Loucy (cell line): ENCODE data around the gene SPATA21.

ENCODE experiments used
- H2AFZ ChIP-seq: fragments of 200-600 bp; sonication (generic); 2 replicates; pipeline ENCODE4 v1.6.0; 2016; ENCODE audit warnings: antibody characterized with exemption, mild to moderate bottlenecking, low read length, moderate library complexity
- H3F3A ChIP-seq: fragments of 200-600 bp; 2 replicates; pipeline ENCODE4 v1.6.0; 2016; ENCODE audit warnings: antibody characterized with exemption, low read depth, mild to moderate bottlenecking
- H3K27me3 ChIP-seq: fragments of 200-600 bp; sonication (generic); 2 replicates; pipeline ENCODE4 v1.6.1; 2014; ENCODE audit warnings: low read length, mild to moderate bottlenecking; ENCODE audit not compliant: insufficient read depth, poor library complexity, severe bottlenecking
- H3K36me3 ChIP-seq: fragments of 200-600 bp; sonication (generic); 2 replicates; pipeline ENCODE4 v1.6.1; 2016; ENCODE audit warnings: low read length; ENCODE audit not compliant: insufficient read depth
- H3K4me1 ChIP-seq: fragments of 200-600 bp; sonication (generic); 2 replicates; pipeline ENCODE4 v1.5.1; 2014; ENCODE audit warnings: low read length, mild to moderate bottlenecking; ENCODE audit not compliant: insufficient read depth, poor library complexity, severe bottlenecking
- H3K4me2 ChIP-seq: fragments of 200-600 bp; sonication (generic); 2 replicates; pipeline ENCODE4 v1.6.0; 2014; ENCODE audit warnings: antibody characterized with exemption, low read length, low read depth, mild to moderate bottlenecking; ENCODE audit not compliant: poor library complexity, severe bottlenecking
- H3K4me3 ChIP-seq: fragments of 200-600 bp; sonication (generic); 2 replicates; pipeline ENCODE4 v1.5.1; 2014; ENCODE audit warnings: low read length, mild to moderate bottlenecking, mixed read lengths; ENCODE audit not compliant: poor library complexity, severe bottlenecking
- H3K79me2 ChIP-seq: fragments of 200-600 bp; sonication (generic); 2 replicates; pipeline ENCODE4 v1.6.1; 2014; ENCODE audit warnings: low read length; ENCODE audit not compliant: insufficient read depth
- H3K9ac ChIP-seq: fragments of 200-600 bp; sonication (generic); 2 replicates; pipeline ENCODE4 v1.6.0; 2014; ENCODE audit warnings: mild to moderate bottlenecking, low read depth, low read length, moderate library complexity; ENCODE audit not compliant: poor library complexity, severe bottlenecking
- H3K9me2 ChIP-seq: fragments of 200-600 bp; sonication (generic); replicated peaks from 2 replicates; pipeline ENCODE4 v1.6.1; 2016; ENCODE audit warnings: low read depth, low read length, mixed read lengths
- H3K9me3 ChIP-seq: fragments of 200-600 bp; sonication (generic); 2 replicates; pipeline ENCODE4 v1.6.1; 2014; ENCODE audit warnings: mild to moderate bottlenecking, antibody characterized with exemption, low read length, low read depth; ENCODE audit not compliant: insufficient read depth
- H4K20me1 ChIP-seq: fragments of 200-600 bp; sonication (generic); 2 replicates; pipeline ENCODE4 v1.6.0; 2014; ENCODE audit warnings: antibody characterized with exemption, low read length, mild to moderate bottlenecking; ENCODE audit not compliant: insufficient read depth, poor library complexity, severe bottlenecking
- EZH2phosphoT487 ChIP-seq: fragments of 200-600 bp; IDR thresholded peaks from 2 replicates; pipeline ENCODE4 v1.6.1; 2018; ENCODE audit warnings: antibody characterized with exemption, mild to moderate bottlenecking, moderate library complexity, borderline replicate concordance
- TF ChIP-seq, protein P1 (sequence below): fragments of 200-600 bp; sonication (generic); conservative IDR thresholded peaks from 2 replicates; pipeline ENCODE4 v1.5.1; 2014; ENCODE audit warnings: mild to moderate bottlenecking, antibody characterized with exemption, low read length

The SPATA21 gene

DNA sequence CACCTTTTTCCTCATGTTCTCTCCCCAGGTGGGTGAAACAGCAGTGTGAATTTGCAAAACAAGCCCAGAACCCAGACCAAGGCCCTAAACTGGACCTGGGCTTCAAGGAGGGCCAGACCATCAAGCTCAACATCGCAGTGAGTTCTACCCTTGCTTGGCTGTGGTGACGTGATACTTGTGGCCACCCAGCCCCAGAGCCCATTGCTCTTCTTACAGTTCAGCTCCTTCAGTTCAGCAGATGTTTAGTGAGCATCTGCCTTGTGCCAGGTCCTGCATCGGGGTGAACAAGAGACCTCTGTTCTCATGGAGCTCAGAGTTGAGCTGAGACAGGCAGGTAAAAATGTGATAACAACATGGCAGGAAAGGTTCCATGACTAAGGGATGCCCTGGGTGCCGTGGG lies 11.8 kb upstream of the SPATA21 start:
- H3K9me2 ChIP-seq: no peaks in the 10 kb centered on the region
- no peak overlapping the region for H2AFZ ChIP-seq
- peaks cover 4% of the 10 kb centered on the region for H4K20me1 ChIP-seq
- no peak overlapping the region for H3K4me2 ChIP-seq
- H3K4me3 ChIP-seq: no peak overlapping the region
- peaks cover 9% of the 10 kb centered on the region; the same call in 1 of the 2 replicates for H3K79me2 ChIP-seq
- H3F3A ChIP-seq: no peaks in the 10 kb centered on the region
- no peaks in the 10 kb centered on the region for H3K9me3 ChIP-seq
- peaks cover 62% of the 10 kb centered on the region; the same call in 1 of the 2 replicates for H3K36me3 ChIP-seq
- H3K9ac ChIP-seq: no peak overlapping the region
- no peaks in the 10 kb centered on the region for H3K4me1 ChIP-seq
- no peak for TF ChIP-seq EZH2phosphoT487
- TF ChIP-seq, protein P1, sequence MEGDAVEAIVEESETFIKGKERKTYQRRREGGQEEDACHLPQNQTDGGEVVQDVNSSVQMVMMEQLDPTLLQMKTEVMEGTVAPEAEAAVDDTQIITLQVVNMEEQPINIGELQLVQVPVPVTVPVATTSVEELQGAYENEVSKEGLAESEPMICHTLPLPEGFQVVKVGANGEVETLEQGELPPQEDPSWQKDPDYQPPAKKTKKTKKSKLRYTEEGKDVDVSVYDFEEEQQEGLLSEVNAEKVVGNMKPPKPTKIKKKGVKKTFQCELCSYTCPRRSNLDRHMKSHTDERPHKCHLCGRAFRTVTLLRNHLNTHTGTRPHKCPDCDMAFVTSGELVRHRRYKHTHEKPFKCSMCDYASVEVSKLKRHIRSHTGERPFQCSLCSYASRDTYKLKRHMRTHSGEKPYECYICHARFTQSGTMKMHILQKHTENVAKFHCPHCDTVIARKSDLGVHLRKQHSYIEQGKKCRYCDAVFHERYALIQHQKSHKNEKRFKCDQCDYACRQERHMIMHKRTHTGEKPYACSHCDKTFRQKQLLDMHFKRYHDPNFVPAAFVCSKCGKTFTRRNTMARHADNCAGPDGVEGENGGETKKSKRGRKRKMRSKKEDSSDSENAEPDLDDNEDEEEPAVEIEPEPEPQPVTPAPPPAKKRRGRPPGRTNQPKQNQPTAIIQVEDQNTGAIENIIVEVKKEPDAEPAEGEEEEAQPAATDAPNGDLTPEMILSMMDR: no peak
- H3K27me3 ChIP-seq: no peaks in the 10 kb centered on the region

DNA sequence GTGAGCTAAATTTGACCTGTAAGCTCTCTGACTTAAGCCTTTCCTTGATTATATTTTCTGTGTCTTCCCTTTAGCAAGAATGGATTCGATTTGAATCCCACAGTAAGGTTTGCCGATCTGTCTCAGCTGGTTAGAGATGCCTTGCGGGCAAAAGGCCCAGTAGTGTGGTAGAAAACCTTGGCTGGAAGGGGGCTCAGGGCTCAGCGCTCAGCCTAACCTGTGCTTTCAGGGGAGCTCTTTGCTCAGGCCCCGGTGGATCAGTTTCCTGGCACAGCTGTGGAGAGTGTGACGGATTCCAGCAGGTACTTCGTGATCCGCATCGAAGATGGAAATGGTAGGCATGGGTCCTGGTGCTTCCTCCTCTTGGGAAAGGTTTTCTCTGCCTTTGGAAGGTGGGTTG lies 10.4 kb upstream of the SPATA21 start:
- Histone ChIP-seq H3K9me2 (no peaks in the 10 kb centered on the region), H3K27me3 (no peaks in the 10 kb centered on the region), H4K20me1 (peaks cover 9% of the 10 kb centered on the region), H3K4me3 (no peak overlapping the region), H3F3A (no peaks in the 10 kb centered on the region), H2AFZ (no peak overlapping the region), H3K4me2 (no peak overlapping the region), H3K4me1 (peaks cover 3% of the 10 kb centered on the region), H3K9me3 (no peaks in the 10 kb centered on the region), H3K9ac (no peak overlapping the region), H3K79me2 (peaks cover 23% of the 10 kb centered on the region), H3K36me3 (peaks cover 62% of the 10 kb centered on the region; the same call in 1 of the 2 replicates)
- TF ChIP-seq, protein P1: no peak
- no peak for TF ChIP-seq EZH2phosphoT487

DNA sequence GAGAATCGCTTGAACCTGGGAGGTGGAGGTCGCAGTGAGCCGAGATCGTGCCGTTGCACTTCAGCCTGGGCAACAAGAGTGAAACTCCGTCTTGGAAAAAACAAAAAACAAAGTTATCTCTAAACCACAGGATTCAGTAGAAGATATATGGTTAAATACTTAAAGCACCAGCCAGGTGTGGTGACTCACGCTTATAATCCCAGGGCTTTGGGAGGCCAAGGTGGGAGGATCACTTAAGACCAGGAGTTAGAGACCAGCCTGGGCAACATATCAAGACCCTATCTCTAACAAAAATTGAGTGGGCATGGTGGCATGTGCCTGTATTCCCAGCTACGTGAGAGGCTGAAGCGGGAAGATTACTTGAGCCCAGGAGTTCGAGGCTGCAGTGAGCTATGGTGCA lies 8.9 kb upstream of the SPATA21 start:
- H3K4me3 ChIP-seq: no peak overlapping the region
- no peak overlapping the region for H3K4me2 ChIP-seq
- H3K79me2 ChIP-seq: peaks cover 34% of the 10 kb centered on the region
- TF ChIP-seq, protein P1: no peak
- TF ChIP-seq EZH2phosphoT487: no peak
- no peaks in the 10 kb centered on the region for H3K9me3 ChIP-seq
- H4K20me1 ChIP-seq: peaks cover 23% of the 10 kb centered on the region
- no peaks in the 10 kb centered on the region for H3F3A ChIP-seq
- H3K9ac ChIP-seq: no peak overlapping the region
- H2AFZ ChIP-seq: no peak overlapping the region
- no peaks in the 10 kb centered on the region for H3K9me2 ChIP-seq
- H3K27me3 ChIP-seq: no peaks in the 10 kb centered on the region
- H3K4me1 ChIP-seq: peaks cover 18% of the 10 kb centered on the region
- H3K36me3 ChIP-seq: peaks cover 48% of the 10 kb centered on the region; the same call in 1 of the 2 replicates
